Left renal cortex interstitium (tissue), 4 donors: ENCODE measurements around the gene TLL2. TPM values are rescaled to one million over a fixed set of nuclear protein-coding genes. Genes with fewer than 3 reads are reported as not detected.
A peak's percentile ranks its signal among the peaks of the same experiment; 100 is the strongest.

Source experiments
- DNase-seq, 4 donors: peaks; one replicate each; pipeline ENCODE4 v3.0.0-alpha.2; 2013; ENCODE audit warnings: low read depth in 4 of 4, low spot score in 2 of 4, missing footprints in 1 of 4
- polyA plus RNA-seq, 4 donors: library from polyadenylated mRNA; unstranded; fragments of 120-200 nt; gene quantifications; one replicate each; pipeline ENCODE4 v1.2.1, GENCODE V29; 2013; ENCODE audit not compliant: insufficient read length in 4 of 4

TLL2 gene
- polyA plus RNA-seq, 4 donors, result 0.65 to 0.91 (median 0.74) TPM

DNA sequence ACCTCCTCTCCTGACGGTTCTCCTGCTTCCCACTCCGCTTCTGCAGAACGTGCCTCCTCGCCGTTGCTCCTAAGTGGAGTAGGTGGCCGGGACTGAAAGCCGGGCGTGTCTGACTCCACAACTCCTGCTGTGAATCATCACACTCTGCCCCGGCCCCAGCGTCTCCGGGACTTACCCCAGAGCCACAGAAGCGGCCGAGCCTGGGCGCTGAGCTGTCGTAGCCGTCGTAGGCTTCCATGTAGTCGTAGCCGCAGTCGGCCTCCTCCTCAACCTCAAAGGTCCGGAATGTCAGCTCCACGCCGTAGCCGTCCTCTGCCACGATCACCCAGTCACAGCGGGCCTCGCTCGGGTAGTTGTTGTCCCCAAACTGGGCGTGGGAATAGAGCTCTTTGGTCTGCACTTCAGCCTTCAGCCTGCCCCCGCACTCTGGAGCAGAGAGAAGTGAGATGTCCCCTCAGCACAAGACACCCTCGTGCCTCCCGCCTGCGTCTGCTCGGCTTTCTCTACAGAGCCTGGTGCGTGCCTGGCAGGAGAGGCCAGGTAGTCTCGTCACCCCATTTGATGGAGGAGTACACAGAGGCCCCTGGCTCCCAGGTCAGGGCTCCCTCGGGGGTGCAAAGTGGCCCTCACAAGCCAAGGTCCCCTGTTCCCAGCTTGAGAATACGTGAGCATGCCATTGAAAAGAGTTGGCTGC is 143.7 kb downstream of the TLL2 start:
- no peak for DNase-seq

DNA sequence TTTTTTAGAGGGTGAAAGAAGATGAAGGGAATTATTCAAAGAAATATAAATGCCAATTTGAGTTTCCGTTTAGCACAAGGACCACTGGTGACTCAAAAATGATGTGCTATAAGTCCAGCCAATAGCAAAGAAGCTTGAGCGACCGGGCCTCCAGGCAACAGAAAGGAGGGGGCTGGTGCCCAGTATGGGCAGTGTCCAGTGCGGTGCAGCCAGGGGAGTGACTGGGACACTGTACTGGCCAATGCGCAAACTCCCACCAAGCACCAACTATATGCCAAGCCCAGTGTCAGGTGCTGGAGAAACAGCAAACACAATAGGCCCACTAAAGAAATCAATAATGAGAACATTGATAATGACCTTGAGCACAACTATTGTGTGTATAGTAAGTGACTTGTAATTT is 144.8 kb downstream of the TLL2 start:
- no peak for DNase-seq

GRCh38 chr10:96367470-96367869 is 146.3 kb downstream of the TLL2 start:
- DNase-seq, result no peak

- no peak for DNase-seq
Observed at GRCh38 chr10:96366508-96366907, 147.2 kb downstream of the TLL2 start.

DNA sequence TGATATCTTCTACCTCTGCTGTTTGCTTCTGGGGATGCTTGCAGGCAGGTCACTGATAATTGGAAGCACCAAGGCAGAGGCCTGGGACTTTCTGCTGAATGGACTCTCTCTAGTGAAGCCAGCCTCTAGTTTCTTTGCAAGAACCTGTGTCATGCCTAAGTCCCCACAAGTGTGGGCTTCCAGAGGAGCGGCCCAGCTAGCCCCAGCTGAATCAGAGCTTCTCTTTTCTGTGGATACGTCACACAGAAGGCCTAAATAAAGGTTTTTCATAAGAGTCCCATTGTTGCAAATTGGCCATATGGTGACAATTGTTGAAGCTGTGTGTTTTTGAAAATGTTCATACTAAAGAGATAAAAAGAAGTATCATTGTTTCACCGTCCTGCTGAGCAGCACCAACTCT is 148.2 kb downstream of the TLL2 start:
- DNase-seq, result no peak

DNA sequence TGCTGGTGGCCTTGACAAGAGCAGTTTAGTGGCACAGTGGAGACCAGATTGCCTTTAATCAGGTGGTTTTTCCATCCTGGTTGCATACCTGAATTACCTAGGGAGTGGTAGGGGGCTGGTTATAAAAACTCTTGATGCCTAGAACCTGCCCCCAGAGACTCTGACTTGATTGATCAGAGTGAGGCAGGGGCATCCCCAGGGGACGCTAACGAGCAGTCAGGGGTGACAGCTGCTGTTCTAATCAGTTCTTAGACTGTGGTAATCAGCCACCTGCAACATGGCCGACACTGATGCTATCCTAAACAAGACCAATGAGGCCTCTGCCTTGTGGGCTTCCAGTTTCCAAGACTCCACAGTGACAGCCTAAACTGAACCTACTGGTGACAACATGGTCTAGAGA is 153.0 kb downstream of the TLL2 start:
- no peak for DNase-seq

DNA sequence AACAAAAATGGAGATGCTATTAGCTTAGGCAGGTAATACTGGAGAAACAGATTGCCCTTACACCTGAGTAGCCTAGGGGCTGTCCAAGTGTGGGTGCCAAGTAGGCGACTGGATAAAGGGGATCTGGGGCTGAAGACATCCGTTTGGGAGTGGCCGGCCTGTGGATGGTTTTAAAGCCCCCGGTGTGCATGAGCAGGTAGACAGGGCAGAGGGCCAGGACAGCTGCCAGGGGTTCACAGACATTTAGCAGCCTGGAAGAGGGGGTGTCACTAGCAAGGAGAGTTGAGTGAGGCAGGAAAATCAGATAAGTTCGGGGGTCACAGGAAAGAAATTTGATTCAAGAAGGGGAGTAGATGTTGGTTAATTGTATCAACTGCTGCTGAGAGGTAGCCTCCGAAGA is 153.4 kb downstream of the TLL2 start:
- DNase-seq, result no peak

DNA sequence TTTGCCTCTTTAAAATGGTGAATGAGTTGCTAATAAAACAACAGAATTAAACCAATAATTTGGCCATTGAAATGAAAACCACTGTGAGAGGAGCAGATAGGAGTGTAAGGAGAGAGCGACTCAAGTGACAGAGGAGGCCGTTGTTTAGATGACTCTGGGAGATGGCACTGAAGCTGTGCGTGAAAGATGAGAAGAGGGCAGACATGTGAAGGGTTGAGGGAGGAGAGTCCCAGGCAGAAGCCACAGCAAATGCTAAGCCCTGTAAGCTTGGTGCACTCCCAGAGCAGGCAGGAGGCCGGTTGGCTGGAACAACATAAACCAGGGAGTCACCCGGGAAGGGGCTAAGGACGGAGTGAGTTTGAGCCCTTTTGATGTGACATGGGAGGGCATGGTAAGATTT is 154.1 kb downstream of the TLL2 start:
- no peak for DNase-seq

- no peak for DNase-seq
Observed at GRCh38 chr10:96358851-96359540, 154.7 kb downstream of the TLL2 start, which contains the start of gene OPALIN. OPALIN (minus strand) TSS chr10:96359002; CDS start chr10:96358896, 106 bp downstream.

GRCh38 chr10:96357038-96357620 is 156.6 kb downstream of the TLL2 start:
- no peak for DNase-seq

GRCh38 chr10:96352582-96352981 is 161.1 kb downstream of the TLL2 start:
- no peak for DNase-seq

- no peak for DNase-seq
Observed at GRCh38 chr10:96352027-96352426, 161.7 kb downstream of the TLL2 start.

GRCh38 chr10:96346295-96346694 is 167.4 kb downstream of the TLL2 start:
- DNase-seq, result no peak

DNA sequence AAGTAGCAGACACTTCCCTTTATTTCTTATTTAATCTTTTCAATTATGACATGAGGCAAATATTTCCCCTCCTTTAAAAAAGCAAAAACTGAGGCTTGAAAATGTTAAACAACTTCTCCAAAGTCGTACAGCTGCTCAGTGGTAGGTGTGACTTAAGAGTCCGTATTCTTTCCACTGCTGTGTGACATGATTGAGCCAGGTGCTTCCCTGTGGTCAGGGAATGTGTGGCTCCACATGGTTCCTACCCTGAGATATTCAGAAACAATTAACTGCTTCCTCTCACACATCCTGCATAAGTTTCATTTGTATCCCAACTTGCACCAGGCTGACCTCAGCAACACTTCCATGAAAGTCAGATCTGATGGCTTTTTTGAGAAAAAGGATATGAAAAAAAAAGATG is 168.5 kb downstream of the TLL2 start:
- no peak for DNase-seq

DNA sequence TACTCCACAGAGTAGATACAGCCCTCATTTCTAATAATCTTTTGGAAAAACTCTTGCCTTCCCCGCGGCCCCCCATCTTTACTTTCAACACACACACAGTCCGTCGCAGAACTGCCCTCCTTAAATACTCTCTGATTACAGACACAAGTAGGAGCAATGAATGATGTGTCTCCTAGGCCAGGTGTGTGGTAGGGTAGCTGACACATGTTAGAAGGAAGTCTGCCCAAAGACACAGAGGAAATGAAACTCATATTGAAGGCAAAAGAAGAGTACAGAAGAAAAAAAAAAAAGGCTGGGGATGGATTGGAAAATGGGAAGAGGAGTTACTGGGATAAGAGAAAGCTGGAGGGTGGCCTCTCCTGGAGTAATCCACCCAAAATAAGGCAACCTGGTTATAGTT is 169.5 kb downstream of the TLL2 start:
- DNase-seq, result no peak

DNA sequence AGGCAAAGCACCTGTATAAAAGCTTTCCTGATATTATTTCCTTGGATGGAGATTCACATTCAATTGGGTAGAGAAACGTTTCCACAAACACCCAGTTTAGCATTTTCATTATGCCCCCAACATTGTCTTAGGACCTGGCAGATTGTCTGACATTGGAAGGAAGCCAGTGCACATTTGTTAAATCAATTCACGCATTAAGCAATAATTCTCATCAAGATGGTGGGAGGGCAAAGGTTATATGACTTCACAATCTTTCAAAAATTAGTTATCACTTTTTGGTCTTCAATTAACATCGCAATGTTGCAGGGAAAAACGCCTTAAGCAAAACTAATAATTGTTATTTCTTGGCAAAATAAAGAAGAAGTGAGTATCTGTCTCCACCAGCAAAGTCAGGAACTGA is 171.3 kb downstream of the TLL2 start:
- DNase-seq, result no peak

DNA sequence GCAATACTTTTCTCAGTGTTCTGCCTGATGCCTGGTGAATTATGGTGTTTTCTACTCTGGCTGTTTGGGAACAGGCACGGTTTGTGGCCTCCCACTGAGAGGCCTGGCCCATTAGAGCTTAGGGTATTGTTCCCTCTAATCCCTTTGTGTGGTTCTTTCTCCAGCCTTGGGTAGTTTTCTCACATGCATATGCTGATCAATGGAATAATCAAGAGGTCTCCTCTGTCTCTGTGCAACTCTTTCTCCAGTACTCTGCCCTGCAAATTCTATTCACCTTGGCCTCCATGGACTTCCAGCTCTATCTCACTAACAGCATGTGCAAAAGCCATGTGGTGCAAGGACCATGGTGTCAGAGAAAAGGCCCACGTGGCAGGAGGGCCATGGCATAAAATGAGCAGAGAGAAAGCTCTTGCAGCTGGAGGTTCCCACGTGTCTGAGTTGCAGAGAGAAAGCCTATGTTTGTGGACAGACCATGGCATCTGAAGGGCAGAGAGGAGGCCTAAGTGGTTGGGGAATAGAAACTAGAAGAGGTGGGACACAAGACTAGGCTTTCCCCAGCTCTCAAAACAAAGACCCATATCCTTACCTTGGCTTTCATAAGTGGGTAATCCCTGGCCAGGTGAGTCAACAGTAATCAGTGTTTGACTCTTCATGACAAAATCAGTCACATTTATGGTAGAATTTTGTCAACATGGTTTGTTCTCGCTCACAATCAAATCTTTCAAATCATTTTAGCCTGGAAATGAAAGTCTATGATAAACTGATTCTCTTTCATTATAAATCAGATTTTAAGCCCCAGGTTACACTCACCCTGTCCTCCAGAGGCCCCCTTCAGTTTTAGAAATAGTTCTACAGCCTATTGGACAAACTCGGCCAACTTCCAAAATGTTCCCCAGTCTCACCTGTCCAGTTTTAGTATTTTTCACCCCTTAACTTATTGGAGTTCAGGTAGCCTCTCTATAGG is 172.2 kb downstream of the TLL2 start:
- DNase-seq, result no peak

DNA sequence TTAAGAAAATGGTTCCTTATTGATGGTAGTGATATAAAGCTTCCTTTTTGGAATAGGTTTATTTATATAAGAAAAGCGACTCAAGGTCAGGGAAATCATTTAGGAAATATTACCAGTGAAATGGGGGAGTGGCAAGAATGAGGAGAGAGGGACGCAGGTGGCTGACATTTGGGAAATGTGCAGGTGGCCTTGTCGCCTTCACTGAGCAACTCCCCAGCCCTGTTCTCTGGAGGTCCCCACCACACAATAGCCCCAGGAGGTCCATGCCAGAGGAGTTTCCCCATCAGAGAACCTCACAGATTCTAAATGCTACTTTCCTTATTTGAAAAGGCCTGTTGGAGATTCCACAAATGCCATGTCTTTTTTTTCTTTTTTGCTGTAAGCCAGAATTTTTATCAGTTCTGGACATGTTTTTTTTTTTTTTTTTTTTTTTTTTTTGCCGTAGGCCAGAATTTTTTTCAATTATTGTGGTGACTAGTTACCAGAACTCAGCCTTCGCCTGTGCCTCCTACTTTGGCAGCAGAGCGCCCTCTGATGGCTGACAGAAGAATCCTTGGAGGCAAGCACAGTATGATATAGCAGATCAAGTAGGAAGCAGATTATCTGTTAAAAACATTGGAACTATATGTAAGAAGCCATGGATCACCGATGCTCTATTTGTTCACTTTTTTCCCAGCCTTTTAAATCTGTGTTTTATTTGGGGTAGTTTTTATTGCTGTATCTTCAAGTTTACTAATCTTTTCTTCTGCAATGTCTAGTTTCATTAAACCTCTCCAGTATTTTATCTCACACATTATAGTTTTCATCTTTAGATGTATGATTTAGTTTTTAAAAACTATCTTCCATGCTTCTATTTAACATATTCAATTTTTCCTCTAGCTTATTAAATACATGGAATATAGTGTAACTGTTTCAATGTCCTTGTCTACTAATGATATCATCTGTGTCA is 173.5 kb downstream of the TLL2 start:
- DNase-seq, result peak; percentile 17 to 59 (median 28)

DNA sequence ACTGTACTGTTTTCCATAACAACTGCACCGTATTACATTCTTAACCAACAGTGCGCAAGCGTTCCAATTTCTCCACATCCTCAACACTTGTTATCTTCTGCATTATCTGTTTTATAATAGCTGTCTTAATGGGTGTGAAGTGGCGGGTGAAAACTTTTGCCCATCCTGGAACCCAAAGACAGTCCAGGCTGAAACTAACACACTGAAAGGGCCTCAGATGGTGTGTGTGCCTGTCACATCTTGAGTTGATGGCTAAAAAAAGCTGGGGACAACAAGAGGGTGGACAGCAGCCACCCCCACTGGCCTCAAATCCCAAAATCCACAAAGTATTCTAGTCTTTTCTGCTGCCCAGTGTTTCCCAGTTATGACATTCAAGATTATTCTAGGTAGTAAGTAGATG is 174.3 kb downstream of the TLL2 start:
- no peak for DNase-seq
